Skeletal muscle tissue (tissue), 4 donors: ENCODE measurements around the gene ANO3. TPM values are rescaled to one million over a fixed set of nuclear protein-coding genes. Genes with fewer than 3 reads are reported as not detected.
"Not testable (repeated sequence)": the region's sequence is repeated elsewhere in the genome, so short reads cannot be mapped to it uniquely, and the experiment has no call there.

ENCODE experiments used
- H3K27ac ChIP-seq: one replicate; pipeline ENCODE4 v1.7.0; 2013; ENCODE audit warnings: mild to moderate bottlenecking, low read depth, low read length, inconsistent platforms
- H3K27me3 ChIP-seq, 3 donors: one replicate each; pipeline ENCODE4 v1.7.0; 2013; ENCODE audit warnings: low read length in 3 of 3; ENCODE audit not compliant: control insufficient read depth in 3 of 3, insufficient read depth in 3 of 3
- H3K36me3 ChIP-seq, 3 donors: one replicate each; pipeline ENCODE4 v1.7.0; 2013; ENCODE audit warnings: low read length in 3 of 3; ENCODE audit not compliant: control insufficient read depth in 3 of 3, insufficient read depth in 3 of 3
- H3K4me1 ChIP-seq, 3 donors: one replicate each; pipeline ENCODE4 v1.7.0; 2013; ENCODE audit warnings: low read length in 3 of 3, mild to moderate bottlenecking in 3 of 3; ENCODE audit not compliant: control insufficient read depth in 3 of 3, insufficient read depth in 3 of 3
- H3K4me3 ChIP-seq, 3 donors: one replicate each; pipeline ENCODE4 v1.7.0; 2013; ENCODE audit warnings: low read length in 3 of 3
- H3K9ac ChIP-seq, 3 donors: one replicate each; pipeline ENCODE4 v1.7.0; 2013; ENCODE audit warnings: low read length in 3 of 3, mild to moderate bottlenecking in 3 of 3, moderate library complexity in 2 of 3, low read depth in 1 of 3
- H3K9me3 ChIP-seq, 3 donors: one replicate each; pipeline ENCODE4 v1.7.0; 2013; ENCODE audit warnings: low read length in 3 of 3; ENCODE audit not compliant: control insufficient read depth in 3 of 3
- total RNA-seq: library from RNA; depleted of rRNA; stranded (reverse); fragments of >200 nt; gene quantifications from one replicate; pipeline ENCODE4 v1.2.3, GENCODE V29; 2014
- donor health status: Osteomylitis.

The ANO3 gene
- total RNA-seq, 1 donor from 2014 or later, result under 0.01 TPM

DNA sequence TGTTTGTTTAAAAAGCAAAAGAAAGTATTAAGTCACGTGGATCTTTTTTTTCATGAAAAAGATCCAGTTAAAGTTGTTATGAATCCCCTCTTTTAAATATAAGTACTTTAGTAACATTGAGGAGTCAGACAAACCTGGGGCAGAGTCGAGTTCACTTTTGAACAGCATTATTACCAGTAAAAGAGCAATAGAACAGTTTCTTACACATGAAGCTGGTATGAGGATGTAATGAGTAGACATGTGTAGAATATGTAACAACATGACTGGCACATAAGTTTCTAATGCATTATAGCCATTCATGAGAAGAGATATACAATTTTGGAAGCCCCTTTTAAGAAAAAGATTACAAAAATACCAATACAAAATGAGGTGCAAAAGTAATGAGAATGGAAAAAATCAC is 247.8 kb downstream of the ANO3 start:
- Histone ChIP-seq H3K4me3 (no peak overlapping the region), H3K9me3 (no peaks in the 10 kb centered on the region), H3K36me3 (no peaks in the 10 kb centered on the region), H3K27ac (no peak overlapping the region), H3K27me3 (no peaks in the 10 kb centered on the region), H3K4me1 (no peaks in the 10 kb centered on the region), H3K9ac (no peak overlapping the region)

DNA sequence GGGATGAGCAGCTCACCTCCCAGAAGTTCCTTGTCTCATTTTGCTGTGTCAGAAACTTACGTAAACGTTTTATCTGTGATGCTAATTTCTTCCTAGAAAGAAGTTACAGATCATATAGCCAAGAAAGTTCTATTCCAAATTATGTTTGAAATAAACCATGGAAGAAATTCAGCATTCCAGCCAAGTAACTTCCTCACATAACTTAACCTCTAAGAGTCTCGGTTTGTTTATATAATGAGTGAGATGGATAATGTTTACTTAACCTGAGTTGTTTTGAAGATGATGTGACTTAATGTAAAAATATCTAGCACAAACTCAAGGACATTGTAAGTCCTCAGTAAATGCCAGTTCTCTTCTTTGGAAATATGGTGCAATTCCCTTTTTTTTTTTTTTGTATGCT is 249.0 kb downstream of the ANO3 start:
- Histone ChIP-seq H3K4me3 (no peak overlapping the region), H3K27ac (no peak overlapping the region), H3K4me1 (no peaks in the 10 kb centered on the region), H3K9me3 (no peaks in the 10 kb centered on the region), H3K27me3 (no peaks in the 10 kb centered on the region), H3K36me3 (no peaks in the 10 kb centered on the region), H3K9ac (no peak overlapping the region)

DNA sequence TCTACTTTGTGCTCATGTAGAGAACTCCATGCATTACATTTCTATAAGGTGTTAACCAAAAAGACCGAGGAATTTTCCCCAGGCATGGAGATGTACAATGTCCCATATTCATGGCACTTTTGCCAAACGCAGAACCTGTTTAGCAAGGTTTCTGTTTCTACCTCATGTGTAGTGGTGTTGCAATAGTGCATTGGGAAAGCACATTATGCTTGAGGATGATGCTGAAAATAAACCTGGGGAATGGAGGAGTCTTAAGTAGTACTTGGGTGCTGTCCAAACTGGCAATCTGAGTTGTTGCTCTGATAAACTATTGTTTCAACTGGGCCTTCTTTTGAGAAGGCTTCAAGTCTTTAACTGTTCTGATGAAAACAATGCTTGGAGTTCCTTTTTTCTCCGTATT is 251.6 kb downstream of the ANO3 start:
- Histone ChIP-seq H3K4me1 (no peaks in the 10 kb centered on the region), H3K9ac (no peak overlapping the region), H3K36me3 (no peaks in the 10 kb centered on the region), H3K4me3 (no peak overlapping the region), H3K27me3 (no peaks in the 10 kb centered on the region), H3K27ac (no peak overlapping the region), H3K9me3 (no peaks in the 10 kb centered on the region)

DNA sequence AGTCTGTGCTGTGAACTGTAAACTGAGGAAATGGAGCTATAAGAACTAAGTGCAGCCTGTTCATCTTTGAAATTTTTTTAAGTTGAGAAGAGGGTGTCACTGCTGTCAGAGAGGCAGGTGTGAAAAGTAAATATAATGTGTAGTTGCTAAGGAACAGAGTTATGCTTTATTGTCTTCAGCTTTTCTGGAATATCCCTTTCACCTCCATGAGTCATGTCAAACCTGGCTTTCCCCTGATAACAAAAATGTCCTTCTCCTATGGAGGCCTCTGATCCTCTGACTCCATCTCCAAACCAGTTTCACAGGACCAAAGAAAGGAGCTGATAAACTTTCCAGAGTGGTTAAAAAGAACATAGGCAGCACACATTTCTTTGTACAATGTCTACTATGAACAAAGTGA is 252.9 kb downstream of the ANO3 start:
- H3K36me3 ChIP-seq, result no peaks in the 10 kb centered on the region
- no peak overlapping the region for H3K4me3 ChIP-seq
- no peak overlapping the region for H3K9ac ChIP-seq
- H3K4me1 ChIP-seq, result no peaks in the 10 kb centered on the region
- H3K9me3 ChIP-seq, result no peaks in the 10 kb centered on the region
- H3K27ac ChIP-seq, result no peak overlapping the region
- H3K27me3 ChIP-seq, result no peaks in the 10 kb centered on the region

DNA sequence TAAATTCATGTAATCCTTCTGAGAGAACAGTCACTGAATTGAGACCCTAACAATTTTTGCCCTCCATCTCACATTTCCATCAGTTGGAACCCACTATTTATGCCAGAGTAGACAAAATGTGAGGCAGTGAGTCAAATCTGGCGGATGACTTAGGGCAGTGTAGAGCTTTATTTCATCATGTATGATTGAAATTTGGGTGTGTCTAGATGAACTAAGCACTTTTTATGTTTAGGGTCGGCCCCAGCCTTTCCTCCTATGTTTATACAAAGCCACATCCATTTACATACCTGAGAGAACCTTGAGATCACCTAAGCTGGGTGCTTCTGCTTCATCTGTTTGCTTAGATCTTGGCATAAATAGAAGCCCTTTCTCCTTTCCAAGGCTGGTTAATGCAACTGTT is 255.1 kb downstream of the ANO3 start:
- H3K9me3 ChIP-seq, result no peaks in the 10 kb centered on the region
- no peak overlapping the region for H3K9ac ChIP-seq
- H3K27me3 ChIP-seq, result no peaks in the 10 kb centered on the region
- no peaks in the 10 kb centered on the region for H3K4me1 ChIP-seq
- H3K4me3 ChIP-seq, result no peak overlapping the region
- H3K27ac ChIP-seq, result no peak overlapping the region
- H3K36me3 ChIP-seq, result no peaks in the 10 kb centered on the region

DNA sequence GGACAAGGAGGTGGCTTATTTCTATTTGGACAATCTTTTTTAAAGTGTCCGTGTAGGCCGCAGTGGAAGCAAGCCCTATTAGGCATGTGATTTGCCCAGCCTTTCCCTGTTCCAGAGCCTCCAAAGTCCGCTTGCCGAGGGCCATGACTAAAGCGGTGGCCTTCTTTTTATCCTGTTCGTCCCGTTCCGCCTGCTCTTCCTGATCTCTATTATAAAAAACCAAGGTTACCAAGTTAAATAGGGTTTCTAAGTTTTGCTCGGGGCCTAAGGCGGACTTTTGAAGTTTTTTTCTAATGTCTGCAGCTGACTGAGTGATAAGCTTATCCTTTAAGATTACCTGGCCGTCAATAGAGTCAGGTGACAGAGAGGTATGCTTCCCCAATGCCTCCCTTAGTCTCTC is 261.8 kb downstream of the ANO3 start:
- H3K9me3 ChIP-seq, result no peaks in the 10 kb centered on the region
- H3K27me3 ChIP-seq, result no peaks in the 10 kb centered on the region
- no peak overlapping the region for H3K27ac ChIP-seq
- H3K36me3 ChIP-seq, result no peaks in the 10 kb centered on the region
- H3K4me1 ChIP-seq, result no peaks in the 10 kb centered on the region
- no peak overlapping the region for H3K9ac ChIP-seq
- H3K4me3 ChIP-seq, result no peak overlapping the region

DNA sequence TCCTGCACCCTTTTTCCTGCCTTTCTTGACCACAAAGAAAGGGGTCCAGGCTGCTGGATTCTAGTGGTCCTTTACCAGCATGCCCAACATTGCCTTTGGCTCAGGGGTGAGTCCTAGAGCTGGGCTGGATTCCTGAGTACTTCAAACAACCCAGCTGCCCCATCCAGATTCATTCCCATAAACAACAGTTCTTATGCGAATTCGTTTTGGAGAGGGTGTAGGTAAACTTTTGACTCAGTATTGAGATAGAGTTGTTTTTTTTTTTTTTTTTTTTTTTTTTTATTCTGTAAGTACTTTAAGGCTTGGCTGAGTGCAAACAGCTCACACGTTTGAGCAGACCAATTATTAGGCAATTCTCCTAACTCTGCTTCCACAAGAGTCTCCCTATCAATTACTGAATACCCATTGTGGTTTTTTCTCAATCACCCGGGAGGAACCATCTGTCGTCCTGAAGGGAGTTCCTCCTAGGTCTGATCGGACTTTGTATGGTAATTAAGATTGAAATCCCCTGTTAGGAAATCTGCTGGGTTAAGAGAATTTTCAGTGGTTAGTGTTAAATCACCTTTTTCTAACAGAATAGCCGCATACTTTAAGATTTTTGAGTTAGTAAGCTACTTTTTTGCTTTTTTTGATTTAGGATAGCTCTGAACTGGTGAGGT is 263.4 kb downstream of the ANO3 start:
- H3K9me3 ChIP-seq, H3K27me3 ChIP-seq, H3K4me1 ChIP-seq, H3K36me3 ChIP-seq, H3K9ac ChIP-seq, H3K4me3 ChIP-seq, H3K27ac ChIP-seq: not testable (repeated sequence)

DNA sequence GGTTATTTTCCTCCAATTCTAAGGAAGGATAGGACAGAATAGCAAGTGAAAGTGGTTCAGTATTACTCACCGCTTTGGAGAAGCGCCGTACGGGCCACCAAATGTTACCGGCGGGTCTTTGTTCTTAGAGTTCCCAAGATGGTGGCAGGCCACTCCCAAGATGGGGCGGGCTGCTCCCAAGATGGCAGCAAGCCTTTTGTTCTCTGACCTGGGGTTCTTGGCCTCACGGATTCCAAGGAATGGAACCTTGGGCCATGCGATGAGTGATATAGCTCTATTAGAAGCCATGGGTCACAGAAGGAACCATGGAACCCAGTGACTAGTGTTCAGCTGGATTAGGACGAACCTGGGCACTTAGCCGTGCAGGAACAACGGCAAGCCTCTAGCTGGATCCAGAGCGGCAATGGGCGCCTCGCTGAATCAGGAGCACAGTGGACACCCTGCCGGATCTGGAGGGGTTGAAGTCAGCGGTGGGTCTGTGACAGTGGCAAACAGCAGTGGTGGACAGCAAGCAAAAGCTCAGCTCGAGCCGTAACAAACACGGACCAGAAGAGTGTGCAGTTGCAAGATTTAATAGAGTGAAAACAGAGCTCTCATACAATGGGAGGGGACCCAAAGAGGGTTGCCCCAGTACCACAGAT is 265.2 kb downstream of the ANO3 start:
- not testable (repeated sequence) for H3K4me3 ChIP-seq, H3K9ac ChIP-seq, H3K27ac ChIP-seq, H3K27me3 ChIP-seq, H3K4me1 ChIP-seq, H3K36me3 ChIP-seq, H3K9me3 ChIP-seq

DNA sequence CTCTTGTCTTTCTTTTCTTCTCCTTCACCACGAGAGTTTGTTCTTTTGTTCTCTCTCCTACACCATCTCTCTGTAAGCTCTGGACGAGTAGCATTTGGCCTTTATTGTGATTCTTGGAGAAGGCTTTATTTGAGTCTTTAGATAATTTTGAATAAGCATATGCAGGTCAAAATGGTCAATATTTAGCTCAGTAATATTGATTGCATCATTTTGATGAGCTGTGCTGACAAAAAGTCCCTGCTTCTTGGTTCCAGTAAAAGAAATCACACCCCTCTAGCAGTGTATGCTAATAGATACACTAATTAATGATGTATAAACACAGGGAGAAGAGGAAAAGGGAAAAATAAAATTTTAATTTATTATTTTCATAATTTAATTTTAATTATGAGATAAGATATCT is 266.0 kb downstream of the ANO3 start:
- Histone ChIP-seq H3K9me3 (no peaks in the 10 kb centered on the region), H3K36me3 (no peaks in the 10 kb centered on the region), H3K9ac (no peak overlapping the region), H3K27ac (no peak overlapping the region), H3K4me1 (no peaks in the 10 kb centered on the region), H3K4me3 (no peak overlapping the region), H3K27me3 (no peaks in the 10 kb centered on the region)

DNA sequence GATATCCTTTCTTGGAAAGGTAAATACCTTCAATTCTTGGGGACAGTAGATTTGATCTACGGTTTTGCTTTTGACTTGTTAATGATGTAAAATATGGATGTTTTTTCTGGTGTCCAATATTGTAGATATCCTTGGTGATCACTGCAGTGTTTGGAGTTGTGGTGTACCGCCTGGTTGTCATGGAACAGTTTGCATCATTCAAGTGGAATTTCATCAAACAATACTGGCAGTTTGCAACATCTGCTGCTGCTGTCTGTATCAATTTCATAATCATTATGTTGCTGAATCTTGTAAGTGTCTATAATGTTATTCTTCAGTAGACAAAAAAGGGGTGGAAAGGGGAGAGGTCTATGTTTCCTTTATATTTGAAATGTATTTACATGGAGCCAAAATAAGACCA is 267.5 kb downstream of the ANO3 start:
- H3K36me3 ChIP-seq, result no peaks in the 10 kb centered on the region
- H3K27ac ChIP-seq, result no peak overlapping the region
- H3K27me3 ChIP-seq, result no peaks in the 10 kb centered on the region
- no peak overlapping the region for H3K4me3 ChIP-seq
- no peak overlapping the region for H3K9ac ChIP-seq
- H3K4me1 ChIP-seq, result no peaks in the 10 kb centered on the region
- H3K9me3 ChIP-seq, result peaks cover 0 to 4% (median 0%) of the 10 kb centered on the region in 3 donors
